Vagina (tissue), 2 donors: ENCODE data around the gene TSR1. TPM values are rescaled to one million over a fixed set of nuclear protein-coding genes. Genes with fewer than 3 reads are reported as not detected.
A peak's percentile ranks its signal among the peaks of the same experiment; 100 is the strongest.

Source experiments
- DNase-seq, 2 donors: peaks; one replicate each; pipeline ENCODE4 v3.0.0-alpha.2; 2017; ENCODE audit errors: extremely low spot score in 2 of 2
- H3K27ac ChIP-seq: fragments of 200-600 bp; sonication (generic); one replicate; pipeline ENCODE4 v1.5.1; 2019
- H3K27me3 ChIP-seq: fragments of 200-600 bp; sonication (generic); one replicate; pipeline ENCODE4 v1.5.1; 2019
- H3K36me3 ChIP-seq, 2 donors: fragments of 200-600 bp; sonication (generic); one replicate each; pipeline ENCODE4 v1.5.1; 2017 to 2019
- H3K4me1 ChIP-seq: fragments of 200-600 bp; sonication (generic); one replicate; pipeline ENCODE4 v1.5.1; 2019
- H3K4me3 ChIP-seq, 2 donors: fragments of 200-600 bp; sonication (generic); 1 replicate in 1 of 2; 2 replicates in 1 of 2; pipeline ENCODE4 v1.5.1; 2016 to 2019
- H3K9me3 ChIP-seq: fragments of 200-600 bp; sonication (generic); one replicate; pipeline ENCODE4 v1.5.1; 2019
- POLR2A ChIP-seq, 2 donors: fragments of 450-650 bp; IDR thresholded peaks; one replicate each; pipeline ENCODE4 v1.6.1; 2017; ENCODE audit warnings: antibody characterized with exemption in 2 of 2, mild to moderate bottlenecking in 2 of 2, moderate library complexity in 2 of 2
- POLR2AphosphoS5 ChIP-seq, 2 donors: sonication (generic); formaldehyde crosslinking; IDR thresholded peaks; one replicate each; pipeline ENCODE4 v1.9.0; 2017; ENCODE audit warnings: antibody characterized with exemption in 2 of 2, mild to moderate bottlenecking in 2 of 2, low read depth in 1 of 2; ENCODE audit not compliant: insufficient read depth in 1 of 2
- intact Hi-C: fragments of 100-400 bp; cut with DNase I; formaldehyde crosslinking; loops from one replicate; pipeline ENCODE4 v1.15.1; 2023
- total RNA-seq: library from RNA; depleted of rRNA; stranded (reverse); fragments of >200 nt; gene quantifications from one replicate; pipeline ENCODE4 v1.2.3, GENCODE V29; 2016
- TF ChIP-seq, protein P1 (sequence below), 3 experiments: fragments of 450-650 bp in 2 of 3; fragments of 200-600 bp in 1 of 3; sonication (generic) in 1 of 3; IDR thresholded peaks; one replicate each; pipeline ENCODE4 v1.5.1; 2017 to 2019; ENCODE audit warnings: antibody characterized with exemption in 3 of 3, mild to moderate bottlenecking in 2 of 3, moderate library complexity in 2 of 3

Gene TSR1
- total RNA-seq, 1 donor from 2014 or later: 17.7 TPM

DNA sequence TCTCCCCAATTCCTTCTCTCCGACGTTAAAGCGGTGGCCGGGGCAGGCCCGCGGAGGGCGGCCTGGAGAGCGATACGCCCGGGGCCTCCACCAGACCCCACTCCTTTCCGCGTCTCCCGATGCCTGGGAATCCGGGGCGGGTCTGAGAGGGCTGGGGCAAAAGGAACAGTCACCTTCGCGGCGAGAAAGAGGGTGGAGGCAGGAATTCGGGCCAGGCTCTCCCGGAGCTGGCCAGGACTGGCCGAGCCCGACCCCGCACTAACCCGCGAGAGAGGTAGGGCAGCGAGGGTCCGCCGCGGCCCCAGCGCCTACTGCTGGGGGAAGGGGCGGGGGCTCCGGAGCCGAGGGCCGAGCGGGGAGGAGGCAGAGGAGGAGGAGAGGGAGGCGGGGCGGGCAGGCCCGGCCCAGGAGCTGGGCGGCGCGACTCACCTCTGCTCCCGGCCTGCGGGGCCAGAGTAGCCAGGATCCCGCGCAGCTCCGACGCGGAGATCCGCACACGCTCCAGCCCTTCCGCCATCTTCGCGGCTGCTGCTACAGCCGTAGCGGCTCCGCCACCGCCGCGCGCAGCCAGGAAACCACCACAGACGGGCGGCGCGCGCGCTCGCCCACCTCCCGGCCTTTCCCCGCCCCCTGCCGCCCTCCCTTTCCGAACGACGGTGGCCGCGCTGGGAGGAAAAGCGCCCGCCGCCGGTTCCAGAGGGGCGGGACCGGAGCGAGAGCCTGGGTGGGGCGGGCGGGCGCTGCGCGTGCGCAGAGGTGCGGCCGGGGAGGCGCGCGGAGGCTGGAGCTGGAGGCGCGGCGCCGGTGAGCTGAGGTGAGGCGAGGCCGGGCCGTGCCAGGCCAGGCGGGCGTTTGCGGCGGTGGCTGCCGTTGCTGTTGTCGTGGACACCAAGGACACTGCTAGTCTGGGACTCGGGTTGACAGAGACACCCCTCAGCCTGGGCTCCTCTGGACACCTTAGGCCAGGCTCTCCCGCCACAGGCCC is 32.8 kb downstream of the TSR1 start, which contains the start of the genes SMG6 and SRR:
TSS of gene SMG6 (minus strand) at position 582 of the 985 bp plus-strand sequence. CDS start at position 517, 65 bp downstream.
TSS of gene SRR (plus strand) at position 747 of the 985 bp plus-strand sequence. CDS start 11,611 bp downstream, outside the sequence.
- Histone ChIP-seq H3K27me3 (no peaks in the 10 kb centered on the region), H3K27ac (peak within 1 kb of the TSS; percentile 80), H3K9me3 (no peaks in the 10 kb centered on the region), H3K4me1 (peaks cover 32% of the 10 kb centered on the region), H3K4me3 (peak within 1 kb of the TSS; percentile 79 to 88), H3K36me3 (peaks cover 0 to 17% of the 10 kb centered on the region in 2 donors)
- DNase-seq: no peak
- TF ChIP-seq POLR2A (IDR thresholded peaks at IDR 0.05) (peak in 1 of 2 donors; percentile 61), POLR2AphosphoS5 (IDR thresholded peaks at IDR 0.05; ENCODE audit: insufficient read depth in 1 of 2, low read depth in 1 of 2) (peak in 1 of 2 donors; percentile 82)
- TF ChIP-seq, protein P1, sequence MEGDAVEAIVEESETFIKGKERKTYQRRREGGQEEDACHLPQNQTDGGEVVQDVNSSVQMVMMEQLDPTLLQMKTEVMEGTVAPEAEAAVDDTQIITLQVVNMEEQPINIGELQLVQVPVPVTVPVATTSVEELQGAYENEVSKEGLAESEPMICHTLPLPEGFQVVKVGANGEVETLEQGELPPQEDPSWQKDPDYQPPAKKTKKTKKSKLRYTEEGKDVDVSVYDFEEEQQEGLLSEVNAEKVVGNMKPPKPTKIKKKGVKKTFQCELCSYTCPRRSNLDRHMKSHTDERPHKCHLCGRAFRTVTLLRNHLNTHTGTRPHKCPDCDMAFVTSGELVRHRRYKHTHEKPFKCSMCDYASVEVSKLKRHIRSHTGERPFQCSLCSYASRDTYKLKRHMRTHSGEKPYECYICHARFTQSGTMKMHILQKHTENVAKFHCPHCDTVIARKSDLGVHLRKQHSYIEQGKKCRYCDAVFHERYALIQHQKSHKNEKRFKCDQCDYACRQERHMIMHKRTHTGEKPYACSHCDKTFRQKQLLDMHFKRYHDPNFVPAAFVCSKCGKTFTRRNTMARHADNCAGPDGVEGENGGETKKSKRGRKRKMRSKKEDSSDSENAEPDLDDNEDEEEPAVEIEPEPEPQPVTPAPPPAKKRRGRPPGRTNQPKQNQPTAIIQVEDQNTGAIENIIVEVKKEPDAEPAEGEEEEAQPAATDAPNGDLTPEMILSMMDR (IDR thresholded peaks at IDR 0.05): peak in 1 of 3 experiments; percentile 27
- intact Hi-C loops: no loop called here

GRCh38 chr17:2302778-2303203 is 33.5 kb downstream of the TSR1 start:
- no peaks in the 10 kb centered on the region for H3K27me3 ChIP-seq
- intact Hi-C loops: no loop called here
- peak overlapping the region; percentile 80 for H3K27ac ChIP-seq
- TF ChIP-seq, protein P1 (IDR thresholded peaks at IDR 0.05): no peak
- no peak for TF ChIP-seq POLR2A (IDR thresholded peaks at IDR 0.05)
- no peak for TF ChIP-seq POLR2AphosphoS5 (IDR thresholded peaks at IDR 0.05; ENCODE audit: insufficient read depth in 1 of 2, low read depth in 1 of 2)
- peaks cover 0 to 22% of the 10 kb centered on the region in 2 donors for H3K36me3 ChIP-seq
- H3K9me3 ChIP-seq: no peaks in the 10 kb centered on the region
- H3K4me3 ChIP-seq: peak overlapping the region; percentile 79 to 88
- H3K4me1 ChIP-seq: peaks cover 39% of the 10 kb centered on the region
- no peak for DNase-seq

- no peaks in the 10 kb centered on the region for H3K9me3 ChIP-seq
- intact Hi-C loops: no loop called here
- no peak for DNase-seq
- H3K27me3 ChIP-seq: no peaks in the 10 kb centered on the region
- peaks cover 35% of the 10 kb centered on the region for H3K4me1 ChIP-seq
- TF ChIP-seq POLR2AphosphoS5 (IDR thresholded peaks at IDR 0.05; ENCODE audit: insufficient read depth in 1 of 2, low read depth in 1 of 2): no peak
- TF ChIP-seq, protein P1 (IDR thresholded peaks at IDR 0.05): no peak
- no peak for TF ChIP-seq POLR2A (IDR thresholded peaks at IDR 0.05)
- no peak overlapping the region for H3K27ac ChIP-seq
- H3K36me3 ChIP-seq: peaks cover 0 to 48% of the 10 kb centered on the region in 2 donors
- no peak overlapping the region for H3K4me3 ChIP-seq
Observed at GRCh38 chr17:2299756-2300155, 36.5 kb downstream of the TSR1 start.

GRCh38 chr17:2299136-2299535 is 37.1 kb downstream of the TSR1 start:
- no peak for DNase-seq
- intact Hi-C loops: no loop called here
- no peaks in the 10 kb centered on the region for H3K9me3 ChIP-seq
- H3K27me3 ChIP-seq: no peaks in the 10 kb centered on the region
- H3K27ac ChIP-seq: no peak overlapping the region
- TF ChIP-seq POLR2AphosphoS5 (IDR thresholded peaks at IDR 0.05; ENCODE audit: insufficient read depth in 1 of 2, low read depth in 1 of 2) (no peak), POLR2A (IDR thresholded peaks at IDR 0.05) (no peak)
- TF ChIP-seq, protein P1 (IDR thresholded peaks at IDR 0.05): no peak
- H3K36me3 ChIP-seq: peaks cover 0 to 54% of the 10 kb centered on the region in 2 donors
- no peak overlapping the region for H3K4me3 ChIP-seq
- H3K4me1 ChIP-seq: peaks cover 35% of the 10 kb centered on the region
